ENCODE results near the gene ZNF611. TPM values are rescaled to one million over a fixed set of nuclear protein-coding genes. Genes with fewer than 3 reads are reported as not detected.
A peak's percentile ranks its signal among the peaks of the same experiment; 100 is the strongest.
"Not testable (repeated sequence)": the region's sequence is repeated elsewhere in the genome, so short reads cannot be mapped to it uniquely, and the experiment has no call there.

Gene ZNF611
- total RNA-seq, 8 experiments from 2014 or later = 8.5 to 23.5 (median 10.1) TPM

GRCh38 chr19:52710538-52710937, 24.3 kb downstream of the ZNF611 start:
- peaks cover under 1 to 6% of the 10 kb centered on the region in 2 donors for H3K4me1 ChIP-seq (replicated peaks in 1 of 2)
- no peak overlapping the region for H3K4me3 ChIP-seq
- H3K27ac ChIP-seq = no peak overlapping the region
- ATAC-seq (replicated peaks in 6 of 8) = no peak
- 80 to 100% (median 100%) methylated on average over 1 to 3 of the region's 3 CpGs; no CpG with 5 or more reads in 2 of the 10 experiments for WGBS, 10 experiments
- in situ Hi-C loops (cut with MboI; ENCODE audit: low pct_unique_long_range_greater_than_20kb in 2 of 9, low sequenced_read_pairs in 9 of 9, unreplicated experiment in 9 of 9) = no loop called here

GRCh38 chr19:52705615-52706014, 29.2 kb downstream of the ZNF611 start:
- H3K4me1 ChIP-seq (replicated peaks in 1 of 2); H3K4me3 ChIP-seq; H3K27ac ChIP-seq; ATAC-seq (replicated peaks in 6 of 8); in situ Hi-C loops (cut with MboI; ENCODE audit: low pct_unique_long_range_greater_than_20kb in 2 of 9, low sequenced_read_pairs in 9 of 9, unreplicated experiment in 9 of 9): not testable (repeated sequence)
- WGBS, 10 experiments = 89 to 100% (median 100%) methylated on average over 1 to 3 of the region's 3 CpGs; no CpG with 5 or more reads in 5 of the 10 experiments

GRCh38 chr19:52703917-52704316, 30.9 kb downstream of the ZNF611 start:
- Histone ChIP-seq H3K4me3 (no peak overlapping the region), H3K4me1 (replicated peaks in 1 of 2) (no peaks in the 10 kb centered on the region), H3K27ac (no peak overlapping the region)
- in situ Hi-C loops (cut with MboI; ENCODE audit: low pct_unique_long_range_greater_than_20kb in 2 of 9, low sequenced_read_pairs in 9 of 9, unreplicated experiment in 9 of 9) = no loop called here
- no peak for ATAC-seq (replicated peaks in 6 of 8)
- 93 to 100% (median 98%) methylated on average over 1 to 4 of the region's 4 CpGs; no CpG with 5 or more reads in 5 of the 10 experiments for WGBS, 10 experiments

GRCh38 chr19:52700673-52701072, 34.2 kb downstream of the ZNF611 start:
- ATAC-seq (replicated peaks in 6 of 8) = no peak
- Histone ChIP-seq H3K27ac (no peak overlapping the region), H3K4me1 (replicated peaks in 1 of 2) (no peaks in the 10 kb centered on the region), H3K4me3 (no peak overlapping the region)
- in situ Hi-C loops (cut with MboI; ENCODE audit: low pct_unique_long_range_greater_than_20kb in 2 of 9, low sequenced_read_pairs in 9 of 9, unreplicated experiment in 9 of 9) = no loop called here
- 27 to 95% (median 88%) methylated on average over 1 to 6 of the region's 7 CpGs; no CpG with 5 or more reads in 2 of the 10 experiments for WGBS, 10 experiments

- H3K27ac ChIP-seq; in situ Hi-C loops (cut with MboI; ENCODE audit: low pct_unique_long_range_greater_than_20kb in 2 of 9, low sequenced_read_pairs in 9 of 9, unreplicated experiment in 9 of 9); H3K4me3 ChIP-seq; H3K4me1 ChIP-seq (replicated peaks in 1 of 2): not testable (repeated sequence)
- ATAC-seq (replicated peaks in 6 of 8) = peak in 2 of 8 experiments; percentile 73 to 85
- 100% methylated on average over 1 of the region's 5 CpGs; no CpG with 5 or more reads in 8 of the 10 experiments for WGBS, 10 experiments
Observed at GRCh38 chr19:52699555-52699954, 35.3 kb downstream of the ZNF611 start.

GRCh38 chr19:52695996-52696395, 38.8 kb downstream of the ZNF611 start:
- 0 to 80% (median 59%) methylated on average over 1 of the region's 1 CpG; no CpG with 5 or more reads in 2 of the 10 experiments for WGBS, 10 experiments
- H3K27ac ChIP-seq = no peak overlapping the region
- ATAC-seq (replicated peaks in 6 of 8) = no peak
- peaks cover 0 to 8% of the 10 kb centered on the region in 2 donors for H3K4me1 ChIP-seq (replicated peaks in 1 of 2)
- no peak overlapping the region for H3K4me3 ChIP-seq
- in situ Hi-C loops (cut with MboI; ENCODE audit: low pct_unique_long_range_greater_than_20kb in 2 of 9, low sequenced_read_pairs in 9 of 9, unreplicated experiment in 9 of 9) = no loop called here

- no peak for ATAC-seq (replicated peaks in 6 of 8)
- H3K4me1 ChIP-seq (replicated peaks in 1 of 2) = peaks cover 0 to 9% of the 10 kb centered on the region in 2 donors
- in situ Hi-C loops (cut with MboI; ENCODE audit: low pct_unique_long_range_greater_than_20kb in 2 of 9, low sequenced_read_pairs in 9 of 9, unreplicated experiment in 9 of 9) = no loop called here
- H3K27ac ChIP-seq = no peak overlapping the region
- no peak overlapping the region for H3K4me3 ChIP-seq
- WGBS, 10 experiments = 88 to 93% (median 92%) methylated on average over 2 to 9 of the region's 11 CpGs; no CpG with 5 or more reads in 3 of the 10 experiments
Observed at GRCh38 chr19:52694921-52695320, 39.9 kb downstream of the ZNF611 start.

GRCh38 chr19:52694281-52694680, 40.6 kb downstream of the ZNF611 start:
- 33 to 100% (median 89%) methylated on average over 1 to 3 of the region's 3 CpGs; no CpG with 5 or more reads in 3 of the 10 experiments for WGBS, 10 experiments
- in situ Hi-C loops (cut with MboI; ENCODE audit: low pct_unique_long_range_greater_than_20kb in 2 of 9, low sequenced_read_pairs in 9 of 9, unreplicated experiment in 9 of 9); ATAC-seq (replicated peaks in 6 of 8); H3K4me3 ChIP-seq; H3K27ac ChIP-seq; H3K4me1 ChIP-seq (replicated peaks in 1 of 2): not testable (repeated sequence)

- no peak for ATAC-seq (replicated peaks in 6 of 8)
- in situ Hi-C loops (cut with MboI; ENCODE audit: low pct_unique_long_range_greater_than_20kb in 2 of 9, low sequenced_read_pairs in 9 of 9, unreplicated experiment in 9 of 9) = no loop called here
- H3K4me3 ChIP-seq = no peak overlapping the region
- no peak overlapping the region for H3K27ac ChIP-seq
- WGBS, 10 experiments = 83 to 100% (median 88%) methylated on average over 2 to 8 of the region's 8 CpGs; no CpG with 5 or more reads in 1 of the 10 experiments
- H3K4me1 ChIP-seq (replicated peaks in 1 of 2) = peaks cover 4 to 16% of the 10 kb centered on the region in 2 donors
Observed at GRCh38 chr19:52692431-52693008, 42.3 kb downstream of the ZNF611 start.

GRCh38 chr19:52691737-52692136, 43.1 kb downstream of the ZNF611 start:
- WGBS, 10 experiments = 40 to 100% (median 62%) methylated on average over 1 to 2 of the region's 2 CpGs; no CpG with 5 or more reads in 4 of the 10 experiments
- in situ Hi-C loops (cut with MboI; ENCODE audit: low pct_unique_long_range_greater_than_20kb in 2 of 9, low sequenced_read_pairs in 9 of 9, unreplicated experiment in 9 of 9) = no loop called here
- Histone ChIP-seq H3K27ac (no peak overlapping the region), H3K4me3 (no peak overlapping the region), H3K4me1 (replicated peaks in 1 of 2) (peaks cover 4 to 17% of the 10 kb centered on the region in 2 donors)
- ATAC-seq (replicated peaks in 6 of 8) = no peak

- Histone ChIP-seq H3K4me1 (replicated peaks in 1 of 2) (peaks cover 4 to 19% of the 10 kb centered on the region in 2 donors), H3K4me3 (peak overlapping the region; percentile 56 to 84 (median 67)), H3K27ac (peak overlapping the region; percentile 27 to 68)
- ATAC-seq (replicated peaks in 6 of 8) = no peak
- in situ Hi-C loops (cut with MboI; ENCODE audit: low pct_unique_long_range_greater_than_20kb in 2 of 9, low sequenced_read_pairs in 9 of 9, unreplicated experiment in 9 of 9) = no loop called here
- WGBS, 10 experiments = 0 to 83% (median 57%) methylated on average over 1 to 13 of the region's 15 CpGs; no CpG with 5 or more reads in 2 of the 10 experiments
Observed at GRCh38 chr19:52691215-52691610, 43.6 kb downstream of the ZNF611 start.

GRCh38 chr19:52690369-52691214, 44.3 kb downstream of the ZNF611 start:
- ATAC-seq (replicated peaks in 6 of 8) = peak; percentile 94 to 99 (median 97)
- 0 to 38% (median 9%) methylated on average over 1 to 9 of the region's 47 CpGs; no CpG with 5 or more reads in 2 of the 10 experiments for WGBS, 10 experiments
- Histone ChIP-seq H3K4me1 (replicated peaks in 1 of 2) (peaks cover 4 to 19% of the 10 kb centered on the region in 2 donors), H3K27ac (peak overlapping the region; percentile 68 to 91), H3K4me3 (peak overlapping the region; percentile 56 to 84 (median 67))
- in situ Hi-C loops (cut with MboI; ENCODE audit: low pct_unique_long_range_greater_than_20kb in 2 of 9, low sequenced_read_pairs in 9 of 9, unreplicated experiment in 9 of 9) = no loop called here

- ATAC-seq (replicated peaks in 6 of 8) = peak; percentile 33 to 64 (median 56)
- in situ Hi-C loops (cut with MboI; ENCODE audit: low pct_unique_long_range_greater_than_20kb in 2 of 9, low sequenced_read_pairs in 9 of 9, unreplicated experiment in 9 of 9) = no loop called here
- H3K4me1 ChIP-seq (replicated peaks in 1 of 2) = peaks cover 4 to 19% of the 10 kb centered on the region in 2 donors
- peak overlapping the region; percentile 54 to 91 for H3K27ac ChIP-seq
- 0 to 5% (median 2%) methylated on average over 4 to 18 of the region's 32 CpGs; no CpG with 5 or more reads in 5 of the 10 experiments for WGBS, 10 experiments
- H3K4me3 ChIP-seq = peak overlapping the region; percentile 56 to 84 (median 67)
Observed at GRCh38 chr19:52689843-52690368, 44.9 kb downstream of the ZNF611 start.

Measured in motor neuron (in vitro differentiated cells).